TTC549 (cell line): ENCODE data around the gene RNLS.
"Not testable (repeated sequence)": the region's sequence is repeated elsewhere in the genome, so short reads cannot be mapped to it uniquely, and the experiment has no call there.

ENCODE experiments used
- FAIRE-seq: peaks from 2 replicates; lab custom pipeline; 2012; peaks lifted over from hg19 to GRCh38; lab: Jason Lieb, UNC

The RNLS gene

DNA sequence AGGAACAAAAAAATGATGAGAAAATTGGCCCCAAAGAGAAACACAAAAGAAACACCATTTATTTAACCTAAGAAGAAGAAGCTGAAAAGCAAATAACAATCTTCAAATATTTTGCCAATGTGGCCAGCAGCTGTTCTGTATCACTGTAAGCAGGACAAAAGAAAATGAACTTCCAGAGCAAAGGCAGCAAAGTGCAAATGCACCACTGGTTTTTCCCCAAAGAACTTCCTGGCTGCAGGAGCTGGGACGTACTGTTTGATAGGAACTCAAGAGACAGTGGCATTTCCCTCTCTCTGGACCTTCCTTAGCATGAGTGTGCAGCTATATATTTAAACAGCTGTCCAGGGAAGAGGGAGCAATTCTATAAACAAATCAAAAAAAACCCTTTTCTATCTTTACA lies 60.4 kb downstream of the RNLS start:
- no peak for FAIRE-seq

GRCh38 chr10:88521791-88522190 lies 61.3 kb downstream of the RNLS start:
- no peak for FAIRE-seq

- FAIRE-seq, result no peak
These were observed 67.9 kb downstream of the RNLS start for GRCh38 chr10:88515235-88515634.

DNA sequence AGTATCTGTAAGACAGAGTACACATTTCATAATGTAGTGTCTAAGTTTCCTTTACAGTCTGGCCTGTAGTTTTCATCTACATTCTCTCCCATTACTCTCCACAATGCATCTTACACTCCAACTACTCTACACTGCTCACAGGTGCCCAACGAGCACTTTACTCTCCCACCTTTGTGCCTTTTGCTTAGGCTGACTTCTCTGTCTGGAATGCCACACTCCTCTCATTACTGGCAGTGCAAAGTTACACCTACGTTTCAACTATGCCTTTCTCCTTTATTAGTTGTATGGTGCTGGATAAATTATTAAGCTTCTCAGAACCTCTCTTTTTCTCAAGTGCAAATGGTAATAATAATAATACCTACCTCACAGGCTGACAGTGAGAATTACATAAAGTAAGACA lies 70.5 kb downstream of the RNLS start:
- FAIRE-seq, result no peak

GRCh38 chr10:88508796-88509195 lies 74.3 kb downstream of the RNLS start:
- FAIRE-seq, result no peak

DNA sequence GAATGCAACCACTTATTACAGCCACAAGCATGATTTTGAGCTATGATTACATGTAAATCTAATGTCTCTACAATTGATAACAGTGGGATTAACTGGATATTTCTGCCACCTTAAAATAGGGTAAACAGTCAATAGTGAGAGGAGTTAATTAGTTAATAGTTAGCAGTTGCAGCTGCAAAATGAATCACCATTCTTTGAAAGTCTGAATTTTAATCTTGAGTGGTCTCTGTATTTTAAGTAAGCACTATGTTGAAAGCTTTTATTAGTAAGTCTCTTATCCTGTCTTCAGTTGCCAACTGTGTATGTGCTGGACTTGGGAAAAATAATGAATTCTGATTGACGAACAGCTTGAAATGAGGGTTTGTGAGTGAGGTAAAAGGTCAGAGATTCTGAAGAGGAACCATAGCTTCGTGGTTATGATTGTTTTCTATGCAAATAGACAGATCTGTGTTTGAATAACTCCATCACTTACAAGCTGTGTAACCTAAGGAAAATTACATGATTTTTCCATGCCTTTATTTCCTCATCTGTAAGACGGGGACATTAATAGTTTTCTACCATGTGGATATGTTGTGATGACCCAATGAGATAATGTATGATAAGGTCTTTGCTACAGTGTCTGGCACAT lies 75.2 kb downstream of the RNLS start:
- FAIRE-seq, result no peak

DNA sequence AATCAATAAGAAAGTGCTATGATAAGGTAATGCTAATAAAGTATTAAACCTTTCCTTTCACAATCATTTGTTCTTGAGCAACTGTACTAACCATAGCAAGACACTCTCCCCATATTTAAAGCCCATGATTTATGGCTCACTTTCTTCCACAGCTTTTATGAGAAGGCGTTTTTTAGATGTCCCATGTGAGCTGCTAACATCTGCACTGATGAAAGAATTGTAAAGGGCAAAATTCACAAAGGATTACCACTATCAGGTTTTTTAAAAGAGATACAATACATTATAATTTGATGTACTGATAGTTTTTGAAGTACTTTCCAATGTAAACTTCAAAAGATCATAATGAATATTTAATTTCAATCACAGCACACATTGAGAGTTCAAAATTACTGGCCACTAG lies 75.7 kb downstream of the RNLS start:
- no peak for FAIRE-seq

GRCh38 chr10:88505680-88506215 lies 77.4 kb downstream of the RNLS start:
- no peak for FAIRE-seq

DNA sequence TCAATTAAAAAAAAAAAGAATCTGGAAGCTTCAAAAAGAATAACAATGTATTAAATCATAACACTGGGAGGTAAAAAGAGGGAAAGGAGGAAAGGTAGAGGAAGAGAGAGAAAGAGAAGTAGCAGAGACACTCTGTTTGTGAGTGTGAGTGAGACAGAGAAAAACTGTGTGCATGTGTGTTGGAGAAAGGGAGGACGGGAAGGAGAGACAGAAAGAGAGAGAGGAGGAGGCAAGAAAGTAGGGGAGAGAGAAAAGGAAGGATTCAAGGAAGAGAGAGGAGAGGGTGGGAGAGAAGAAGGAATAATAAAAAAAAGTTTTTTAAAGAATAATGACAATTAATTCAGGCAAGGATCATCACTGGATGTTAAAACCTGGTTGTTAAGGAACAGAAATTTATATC lies 77.9 kb downstream of the RNLS start:
- no peak for FAIRE-seq

DNA sequence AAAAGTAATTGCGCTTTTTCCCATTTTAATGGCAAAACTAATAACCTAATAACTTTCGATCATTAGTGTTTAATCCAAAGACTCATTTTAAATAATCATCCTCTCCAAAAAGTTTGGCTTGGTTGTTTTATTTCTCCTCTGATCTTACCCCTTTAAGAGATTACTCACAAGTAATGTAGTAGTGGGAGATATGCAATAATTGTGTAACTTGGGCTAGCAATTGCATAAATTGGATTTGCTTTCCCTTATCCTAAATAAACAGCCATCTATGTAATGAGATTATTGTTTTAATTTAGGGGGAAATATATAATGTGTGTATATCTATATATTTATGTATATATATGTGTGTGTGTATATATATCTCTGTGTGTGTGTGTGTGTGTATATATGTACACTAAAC lies 82.5 kb downstream of the RNLS start:
- no peak for FAIRE-seq

DNA sequence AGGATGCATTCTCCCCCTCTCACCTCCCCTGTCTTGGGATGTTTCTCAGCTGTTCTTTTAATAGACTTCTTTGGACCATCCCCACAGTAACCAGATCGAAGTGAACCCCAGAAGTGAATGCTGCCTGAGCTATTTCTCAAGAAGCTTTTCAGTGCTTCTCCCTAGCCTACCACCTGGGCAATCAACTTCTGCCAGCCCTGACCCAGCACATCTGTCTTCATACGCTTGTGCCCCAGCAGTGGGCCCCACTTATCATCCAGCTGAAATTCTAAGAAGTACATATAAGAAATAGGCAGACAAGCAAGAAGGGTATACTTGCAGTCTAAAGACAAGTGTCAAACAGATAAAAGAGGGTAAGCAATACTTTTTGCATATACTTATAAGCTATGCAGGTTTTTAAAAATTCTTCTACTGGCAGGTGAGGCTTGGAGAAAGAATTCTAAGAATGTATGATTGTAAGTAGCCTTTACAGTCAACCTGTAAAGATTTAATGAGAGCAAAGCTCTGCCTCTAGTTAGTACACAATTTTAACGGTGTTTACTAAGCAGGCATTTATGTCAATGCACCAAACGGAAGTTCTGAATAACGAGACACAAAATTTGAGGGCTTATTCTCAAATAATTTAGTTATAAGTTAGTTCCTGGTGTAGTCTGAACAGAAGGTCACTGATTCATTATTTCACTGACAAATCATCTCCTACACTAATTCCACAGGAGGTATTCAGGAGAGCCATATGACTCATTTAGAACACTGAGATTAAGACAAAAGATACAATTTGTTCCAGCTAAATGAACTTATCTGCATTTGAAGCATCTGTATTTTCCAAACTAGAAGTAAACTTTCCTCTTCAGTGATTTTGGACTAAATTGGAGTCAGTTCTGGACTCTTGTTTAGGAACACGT lies 83.3 kb downstream of the RNLS start:
- no peak for FAIRE-seq

DNA sequence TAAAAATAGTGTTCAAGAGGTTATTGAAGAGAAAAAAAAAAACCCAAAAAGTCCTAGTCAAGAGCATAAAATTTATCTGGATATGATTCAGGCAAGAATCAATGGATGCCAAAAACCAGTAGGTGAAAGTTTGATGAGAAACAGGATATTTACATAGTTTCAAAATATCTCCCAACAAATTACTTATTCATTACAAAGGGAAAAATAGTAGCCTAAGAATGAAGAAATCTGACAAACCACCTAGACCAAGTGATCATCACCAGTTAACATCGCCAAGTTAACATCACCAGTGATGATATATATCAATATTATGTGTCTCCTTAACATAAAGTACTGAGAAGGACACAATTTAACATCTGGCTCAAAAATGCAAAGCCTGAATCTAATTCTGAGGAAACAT lies 85.2 kb downstream of the RNLS start:
- FAIRE-seq, result no peak

DNA sequence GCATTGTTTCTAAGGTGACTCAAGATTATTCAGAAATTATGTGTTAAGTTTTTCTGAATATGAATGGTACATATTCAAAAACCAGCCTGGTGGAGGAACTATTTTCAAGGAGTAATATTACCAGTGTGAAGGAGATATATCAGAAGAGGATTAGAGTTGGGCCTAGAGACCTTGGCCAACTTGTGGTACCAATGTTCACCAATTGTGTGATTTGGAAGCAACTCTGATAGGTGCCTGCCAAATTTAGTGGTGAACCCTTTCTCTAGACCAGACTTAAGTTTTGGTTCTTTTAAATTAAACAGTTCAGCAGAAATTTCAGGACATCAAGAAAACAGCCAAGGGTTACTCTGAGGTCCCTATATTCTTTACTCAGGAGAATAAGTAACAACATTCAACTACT lies 88.6 kb downstream of the RNLS start:
- FAIRE-seq, result no peak

- no peak for FAIRE-seq
These were observed 89.2 kb downstream of the RNLS start for GRCh38 chr10:88493691-88494483.

GRCh38 chr10:88491314-88491713 lies 91.8 kb downstream of the RNLS start:
- no peak for FAIRE-seq

GRCh38 chr10:88490231-88490980 lies 92.7 kb downstream of the RNLS start:
- FAIRE-seq, result no peak

GRCh38 chr10:88489107-88489506 lies 94.0 kb downstream of the RNLS start:
- FAIRE-seq, result no peak

DNA sequence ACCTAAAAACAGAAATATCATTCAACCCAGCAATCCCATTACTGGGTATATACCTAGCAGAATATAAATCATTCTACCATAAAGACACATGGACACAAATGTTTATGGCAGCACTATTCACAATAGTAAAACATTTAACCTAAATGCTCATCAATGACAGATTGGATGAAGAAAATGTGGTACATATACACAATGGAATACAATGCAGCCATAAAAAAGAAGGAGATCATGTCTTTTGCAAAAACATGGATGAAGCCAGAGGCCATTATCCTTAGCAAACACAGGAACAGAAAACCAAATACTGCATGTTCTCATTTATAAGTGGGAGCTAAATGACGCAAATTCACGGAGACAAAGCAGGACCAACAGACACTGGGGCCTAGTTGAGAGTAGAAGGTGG lies 96.3 kb downstream of the RNLS start:
- FAIRE-seq, result not testable (repeated sequence)

GRCh38 chr10:88482220-88482619 lies 100.9 kb downstream of the RNLS start:
- no peak for FAIRE-seq

DNA sequence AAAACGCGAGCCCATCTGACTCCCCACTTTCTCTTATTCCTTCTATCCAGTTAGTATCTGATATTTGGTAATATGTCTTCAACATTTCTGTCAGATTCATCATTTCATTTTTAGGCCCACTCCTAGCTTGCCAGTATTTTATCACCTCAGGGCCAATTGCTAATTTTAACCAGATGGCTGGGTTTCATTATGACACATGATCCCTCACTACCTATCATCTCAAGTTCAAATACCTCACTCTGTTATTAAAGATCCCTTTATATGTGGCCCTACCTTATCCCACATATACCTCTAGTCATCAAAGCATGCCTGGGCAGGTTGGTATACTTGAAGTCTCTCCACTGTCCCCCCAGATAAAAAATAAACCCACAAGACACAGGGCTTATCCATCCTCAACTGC lies 104.9 kb downstream of the RNLS start:
- no peak for FAIRE-seq

- FAIRE-seq, result no peak
These were observed 105.6 kb downstream of the RNLS start for GRCh38 chr10:88477343-88478085.
